Uterus (tissue), 2 donors: ENCODE data around the gene HIVEP3.

Experiments used
- CTCF ChIP-seq, 4 experiments: fragments of 200-600 bp in 2 of 4; fragments of 450-650 bp in 2 of 4; sonication (generic) in 2 of 4; IDR thresholded peaks; one replicate each; pipeline ENCODE4 v1.5.1; 2016 to 2019; ENCODE audit warnings: antibody characterized with exemption in 4 of 4, mild to moderate bottlenecking in 2 of 4, moderate library complexity in 1 of 4
- POLR2A ChIP-seq, 2 donors: fragments of 450-650 bp; IDR thresholded peaks; one replicate each; pipeline ENCODE4 v1.6.1; 2016; ENCODE audit warnings: antibody characterized with exemption in 2 of 2, mild to moderate bottlenecking in 1 of 2, moderate library complexity in 1 of 2

GRCh38 chr1:41648230-41648629 is 270.5 kb downstream of the HIVEP3 start:
- no peak for TF ChIP-seq CTCF (IDR thresholded peaks at IDR 0.05)
- TF ChIP-seq POLR2A (IDR thresholded peaks at IDR 0.05), result no peak
